Measurements from ENCODE around the gene LAMB1.

LAMB1 gene

DNA sequence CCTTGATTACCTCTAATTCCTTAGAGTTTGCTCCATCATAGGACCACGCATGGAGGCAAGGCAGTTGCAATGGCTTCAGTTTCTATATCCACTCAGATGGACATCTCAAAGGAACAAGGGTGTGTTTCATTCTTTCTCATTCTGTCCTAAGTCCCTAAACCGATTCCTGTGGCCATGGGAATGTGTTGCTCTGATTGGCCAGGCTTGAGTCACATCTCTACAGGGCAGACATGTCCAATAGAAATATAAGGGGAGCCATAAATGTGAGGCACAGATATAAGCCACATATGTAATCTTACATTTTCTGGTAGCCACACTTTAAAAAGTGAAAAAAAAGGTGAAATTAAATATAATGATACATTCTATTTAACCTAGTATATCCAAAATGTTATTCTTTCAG, 128.8 kb downstream of the LAMB1 start:
- H3K27ac ChIP-seq, result no peak overlapping the region
- DNase-seq (ENCODE audit: low spot score), result no peak
- TF ChIP-seq, protein P1, sequence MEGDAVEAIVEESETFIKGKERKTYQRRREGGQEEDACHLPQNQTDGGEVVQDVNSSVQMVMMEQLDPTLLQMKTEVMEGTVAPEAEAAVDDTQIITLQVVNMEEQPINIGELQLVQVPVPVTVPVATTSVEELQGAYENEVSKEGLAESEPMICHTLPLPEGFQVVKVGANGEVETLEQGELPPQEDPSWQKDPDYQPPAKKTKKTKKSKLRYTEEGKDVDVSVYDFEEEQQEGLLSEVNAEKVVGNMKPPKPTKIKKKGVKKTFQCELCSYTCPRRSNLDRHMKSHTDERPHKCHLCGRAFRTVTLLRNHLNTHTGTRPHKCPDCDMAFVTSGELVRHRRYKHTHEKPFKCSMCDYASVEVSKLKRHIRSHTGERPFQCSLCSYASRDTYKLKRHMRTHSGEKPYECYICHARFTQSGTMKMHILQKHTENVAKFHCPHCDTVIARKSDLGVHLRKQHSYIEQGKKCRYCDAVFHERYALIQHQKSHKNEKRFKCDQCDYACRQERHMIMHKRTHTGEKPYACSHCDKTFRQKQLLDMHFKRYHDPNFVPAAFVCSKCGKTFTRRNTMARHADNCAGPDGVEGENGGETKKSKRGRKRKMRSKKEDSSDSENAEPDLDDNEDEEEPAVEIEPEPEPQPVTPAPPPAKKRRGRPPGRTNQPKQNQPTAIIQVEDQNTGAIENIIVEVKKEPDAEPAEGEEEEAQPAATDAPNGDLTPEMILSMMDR (IDR thresholded peaks at IDR 0.05), result no peak
- no peak overlapping the region for H3K4me3 ChIP-seq

Measured in coronary artery (tissue), 2 donors.